AG04449 (cell line): Measurements from ENCODE around the gene UHMK1.

Experiments used
- CTCF ChIA-PET: fragments of 350-600 bp; formaldehyde crosslinking; extraction: SDS; loops from one replicate; lab custom pipeline; 2021; ENCODE audit warnings: antibody characterized with exemption; lab: Yijun Ruan, JAX
- POLR2A ChIA-PET: fragments of 400-600, 350-600 bp; formaldehyde crosslinking; extraction: SDS; loops from one replicate; lab custom pipeline; 2020; ENCODE audit warnings: antibody characterized with exemption, inconsistent platforms; lab: Yijun Ruan, JAX
- DNase-seq: peaks from one replicate; pipeline ENCODE4 v3.0.0-alpha.2; 2010; ENCODE audit warnings: low read depth, low spot score
- H3K4me3 ChIP-seq: 2 replicates; pipeline ENCODE4 v1.5.1; 2011; ENCODE audit warnings: low read depth, mild to moderate bottlenecking, control low read depth, low read length
- CTCF ChIP-seq: IDR thresholded peaks from one replicate; pipeline ENCODE4 v1.5.1; 2011; ENCODE audit warnings: mild to moderate bottlenecking, moderate library complexity, low read length, control low read depth, inconsistent platforms; ENCODE audit not compliant: insufficient read depth; ENCODE audit errors: missing control alignments

Gene UHMK1

GRCh38 chr1:162502077-162502476 is 4.5 kb downstream of the UHMK1 start:
- no peak for TF ChIP-seq CTCF
- no peak overlapping the region for H3K4me3 ChIP-seq
- ChIA-PET POLR2A (interaction anchor here (1.5 to 1.8 kb wide), 2 partner anchors 59 to 60 kb away, joined by 4 to 6 read pairs; partner anchors contain the start of gene UAP1), CTCF (interaction anchor here (0.7 kb wide), 1 partner anchor 446 kb away, joined by 3 read pairs; no protein-coding TSS in a partner anchor)
- DNase-seq: no peak

GRCh38 chr1:162502928-162503327 is 5.3 kb downstream of the UHMK1 start:
- CTCF ChIA-PET: no interaction called here
- H3K4me3 ChIP-seq: no peak overlapping the region
- no peak for TF ChIP-seq CTCF
- DNase-seq: peak; percentile 26
- POLR2A ChIA-PET: interaction anchor here (0.9 to 1.8 kb wide), 3 partner anchors 33 to 60 kb away, joined by 4 to 8 read pairs (median 6); partner anchors contain the start of gene UAP1

- CTCF ChIA-PET: interaction anchor here (1.4 kb wide), 2 partner anchors 8 to 86 kb away, joined by 4 read pairs; no protein-coding TSS in a partner anchor
- POLR2A ChIA-PET: no interaction called here
- no peak overlapping the region for H3K4me3 ChIP-seq
- no peak for DNase-seq
- no peak for TF ChIP-seq CTCF
Measured at GRCh38 chr1:162527314-162527713, 29.7 kb downstream of the UHMK1 start.

GRCh38 chr1:162530307-162530987 is 32.8 kb downstream of the UHMK1 start:
- no peak for DNase-seq
- ChIA-PET CTCF (interaction anchor here (0.9 kb wide), 1 partner anchor 11 kb away, joined by 3 read pairs; no protein-coding TSS in a partner anchor), POLR2A (interaction anchor here (0.7 kb wide), 1 partner anchor 31 kb away, joined by 3 read pairs; the partner anchor contains the start of gene UAP1)
- H3K4me3 ChIP-seq: no peak overlapping the region
- TF ChIP-seq CTCF: no peak

GRCh38 chr1:162530988-162531319 is 33.3 kb downstream of the UHMK1 start:
- CTCF ChIA-PET: interaction anchor here (0.9 kb wide), 1 partner anchor 12 kb away, joined by 3 read pairs; no protein-coding TSS in a partner anchor
- POLR2A ChIA-PET: no interaction called here

More at GRCh38 chr1:162530988-162531319, 33.3 kb downstream of the UHMK1 start:
- no peak overlapping the region for H3K4me3 ChIP-seq
- TF ChIP-seq CTCF: no peak
- no peak for DNase-seq
